Duodenal mucosa (tissue), 2 donors: ENCODE measurements around the gene PRKAR1B.

Experiments used
- H3K27ac ChIP-seq: one replicate; pipeline ENCODE4 v1.7.0; 2013; ENCODE audit warnings: low read depth, low read length
- H3K27me3 ChIP-seq, 2 donors: one replicate each; pipeline ENCODE4 v1.7.0; 2013; ENCODE audit warnings: low read length in 2 of 2, control low read depth in 1 of 2; ENCODE audit not compliant: insufficient read depth in 2 of 2, control insufficient read depth in 1 of 2
- H3K36me3 ChIP-seq, 2 donors: one replicate each; pipeline ENCODE4 v1.7.0; 2013; ENCODE audit warnings: low read length in 2 of 2, control low read depth in 1 of 2; ENCODE audit not compliant: insufficient read depth in 2 of 2, control insufficient read depth in 1 of 2
- H3K4me1 ChIP-seq, 2 donors: one replicate each; pipeline ENCODE4 v1.7.0; 2013; ENCODE audit warnings: low read length in 2 of 2, control low read depth in 1 of 2; ENCODE audit not compliant: insufficient read depth in 2 of 2, control insufficient read depth in 1 of 2
- H3K4me3 ChIP-seq, 2 donors: one replicate each; pipeline ENCODE4 v1.7.0; 2013; ENCODE audit warnings: low read length in 2 of 2, low read depth in 1 of 2
- H3K9ac ChIP-seq, 2 donors: one replicate each; pipeline ENCODE4 v1.7.0; 2013; ENCODE audit warnings: low read length in 2 of 2, low read depth in 1 of 2
- H3K9me3 ChIP-seq, 2 donors: one replicate each; pipeline ENCODE4 v1.7.0; 2013; ENCODE audit warnings: low read length in 2 of 2, control low read depth in 1 of 2; ENCODE audit not compliant: control insufficient read depth in 1 of 2

PRKAR1B gene

GRCh38 chr7:569071-569855, 157.8 kb downstream of the PRKAR1B start:
- no peak overlapping the region for H3K4me3 ChIP-seq
- H3K9ac ChIP-seq: no peak overlapping the region
- H3K27me3 ChIP-seq: no peaks in the 10 kb centered on the region
- H3K27ac ChIP-seq: no peak overlapping the region
- H3K36me3 ChIP-seq: no peaks in the 10 kb centered on the region
- H3K9me3 ChIP-seq: no peaks in the 10 kb centered on the region
- no peaks in the 10 kb centered on the region for H3K4me1 ChIP-seq

GRCh38 chr7:568031-568951, 158.8 kb downstream of the PRKAR1B start:
- Histone ChIP-seq H3K9me3 (no peaks in the 10 kb centered on the region), H3K4me1 (no peaks in the 10 kb centered on the region), H3K27ac (no peak overlapping the region), H3K27me3 (no peaks in the 10 kb centered on the region), H3K4me3 (no peak overlapping the region), H3K9ac (no peak overlapping the region), H3K36me3 (no peaks in the 10 kb centered on the region)

- Histone ChIP-seq H3K36me3 (no peaks in the 10 kb centered on the region), H3K9me3 (no peaks in the 10 kb centered on the region), H3K4me3 (no peak overlapping the region), H3K27me3 (no peaks in the 10 kb centered on the region), H3K9ac (no peak overlapping the region), H3K4me1 (no peaks in the 10 kb centered on the region), H3K27ac (no peak overlapping the region)
Measured at GRCh38 chr7:567305-567883, 159.7 kb downstream of the PRKAR1B start.

GRCh38 chr7:566100-566499, 161.0 kb downstream of the PRKAR1B start:
- H3K4me3 ChIP-seq: no peak overlapping the region
- H3K27me3 ChIP-seq: no peaks in the 10 kb centered on the region
- H3K9me3 ChIP-seq: no peaks in the 10 kb centered on the region
- no peak overlapping the region for H3K9ac ChIP-seq
- no peaks in the 10 kb centered on the region for H3K4me1 ChIP-seq
- no peaks in the 10 kb centered on the region for H3K36me3 ChIP-seq
- no peak overlapping the region for H3K27ac ChIP-seq

GRCh38 chr7:564176-564865, 162.8 kb downstream of the PRKAR1B start:
- H3K27ac ChIP-seq: no peak overlapping the region
- no peak overlapping the region for H3K9ac ChIP-seq
- no peaks in the 10 kb centered on the region for H3K36me3 ChIP-seq
- H3K9me3 ChIP-seq: no peaks in the 10 kb centered on the region
- H3K27me3 ChIP-seq: no peaks in the 10 kb centered on the region
- no peak overlapping the region for H3K4me3 ChIP-seq
- no peaks in the 10 kb centered on the region for H3K4me1 ChIP-seq

DNA sequence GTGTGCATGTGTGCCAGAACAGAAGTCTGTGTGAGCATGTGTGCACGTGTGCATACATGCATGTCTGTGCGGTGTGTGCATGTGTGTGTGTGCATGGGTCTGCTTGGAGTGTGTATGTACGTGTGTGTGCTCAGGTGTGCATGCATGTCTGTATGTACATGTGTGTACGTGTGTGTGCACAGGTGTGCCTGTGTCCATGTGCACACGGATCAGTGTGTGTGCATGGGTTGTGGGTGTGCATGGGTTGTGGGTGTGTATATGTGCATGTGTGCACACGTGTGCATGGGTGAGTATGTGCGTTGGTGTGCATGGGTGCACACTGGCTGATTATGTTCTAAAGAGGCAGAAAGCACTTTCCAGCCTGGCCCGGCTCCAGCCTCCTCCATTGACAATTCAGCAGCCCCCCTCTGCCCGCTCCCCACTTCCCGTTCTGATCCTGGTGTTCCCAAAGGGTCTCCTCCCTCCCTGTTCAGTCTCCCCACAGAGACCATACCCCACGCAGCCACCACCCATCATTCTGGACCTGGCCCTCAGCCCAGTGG, 163.4 kb downstream of the PRKAR1B start:
- Histone ChIP-seq H3K4me3 (no peak overlapping the region), H3K4me1 (no peaks in the 10 kb centered on the region), H3K9ac (no peak overlapping the region), H3K36me3 (no peaks in the 10 kb centered on the region), H3K27ac (no peak overlapping the region), H3K27me3 (no peaks in the 10 kb centered on the region), H3K9me3 (no peaks in the 10 kb centered on the region)

DNA sequence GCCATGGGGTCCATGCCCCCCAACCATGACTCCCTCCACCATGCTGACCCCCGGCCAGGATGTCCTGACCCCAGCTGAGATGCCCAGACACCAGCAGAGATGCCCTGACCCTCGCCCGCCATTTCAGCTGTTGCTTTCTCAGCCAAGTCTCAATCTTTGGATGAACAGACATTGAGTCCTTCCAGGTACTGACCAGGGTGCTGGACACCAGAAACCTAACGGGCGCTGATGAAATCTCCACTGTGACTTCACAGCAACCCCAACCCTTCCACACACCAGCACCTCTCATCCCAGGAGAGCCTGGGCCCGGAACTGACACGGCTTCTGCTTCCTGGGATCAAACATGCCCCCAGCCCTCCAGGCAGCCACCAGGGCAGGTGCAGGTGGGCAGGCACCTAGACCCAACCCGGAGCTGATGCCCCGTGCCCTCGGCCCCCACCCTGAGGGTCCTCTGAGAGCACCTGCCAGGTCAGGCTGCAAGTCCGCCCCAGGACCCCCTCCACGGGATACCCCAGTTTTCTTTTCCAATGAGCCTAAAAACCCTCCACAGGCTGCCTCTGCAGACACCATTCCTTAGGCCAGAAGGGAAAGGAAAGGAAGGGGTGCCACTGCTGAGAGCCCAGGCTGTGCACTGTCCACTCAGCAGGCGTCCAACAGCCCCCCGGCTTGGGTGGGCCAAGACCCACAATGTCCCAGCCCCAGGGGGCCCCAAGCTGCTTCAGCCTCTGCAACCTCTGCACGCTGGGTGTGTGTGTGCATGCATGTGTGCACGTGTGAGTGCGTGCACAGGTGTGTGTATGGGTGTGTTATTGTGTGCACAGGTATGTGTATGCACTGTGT, 164.1 kb downstream of the PRKAR1B start:
- Histone ChIP-seq H3K4me1 (no peaks in the 10 kb centered on the region), H3K27me3 (no peaks in the 10 kb centered on the region), H3K9me3 (no peaks in the 10 kb centered on the region), H3K4me3 (no peak overlapping the region), H3K36me3 (no peaks in the 10 kb centered on the region), H3K9ac (no peak overlapping the region), H3K27ac (no peak overlapping the region)

DNA sequence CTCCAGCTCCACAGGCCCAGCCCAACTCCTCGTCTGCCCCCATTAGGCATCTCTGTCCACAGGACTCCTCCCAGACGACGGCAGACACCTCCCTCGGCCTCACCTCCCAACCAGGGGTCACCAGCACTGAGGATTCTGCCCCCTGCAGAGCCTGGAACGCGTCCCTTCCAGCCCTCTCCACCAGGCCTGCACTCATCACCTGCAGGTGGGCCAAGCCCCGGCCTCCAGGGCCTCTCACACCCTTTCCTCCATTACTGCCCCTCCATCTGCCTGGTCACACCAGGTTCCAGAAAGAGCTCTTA, 164.8 kb downstream of the PRKAR1B start:
- Histone ChIP-seq H3K9ac (no peak overlapping the region), H3K36me3 (no peaks in the 10 kb centered on the region), H3K27me3 (no peaks in the 10 kb centered on the region), H3K9me3 (no peaks in the 10 kb centered on the region), H3K4me3 (no peak overlapping the region), H3K27ac (no peak overlapping the region), H3K4me1 (no peaks in the 10 kb centered on the region)

- H3K27ac ChIP-seq: no peak overlapping the region
- H3K9ac ChIP-seq: no peak overlapping the region
- no peaks in the 10 kb centered on the region for H3K4me1 ChIP-seq
Measured at GRCh38 chr7:561631-562373, 165.3 kb downstream of the PRKAR1B start.

More at GRCh38 chr7:561631-562373, 165.3 kb downstream of the PRKAR1B start:
- Histone ChIP-seq H3K27me3 (no peaks in the 10 kb centered on the region), H3K36me3 (no peaks in the 10 kb centered on the region), H3K4me3 (no peak overlapping the region), H3K9me3 (no peaks in the 10 kb centered on the region)
